H9 (cell line): ENCODE results near the gene KLHL3. TPM values are rescaled to one million over a fixed set of nuclear protein-coding genes. Genes with fewer than 3 reads are reported as not detected.
A peak's percentile ranks its signal among the peaks of the same experiment; 100 is the strongest.

Experiments used
- DNase-seq: peaks from one replicate; pipeline ENCODE4 v3.0.0-alpha.2; 2017
- H2AFZ ChIP-seq: one replicate; pipeline ENCODE4 v1.6.1; 2013; ENCODE audit warnings: mild to moderate bottlenecking, low read length, control low read depth, moderate library complexity
- H2AK5ac ChIP-seq: 2 replicates; pipeline ENCODE4 v1.6.1; 2013; ENCODE audit warnings: low read length, control low read depth, mixed read lengths; ENCODE audit not compliant: insufficient read length
- H2BK120ac ChIP-seq: one replicate; pipeline ENCODE4 v1.6.1; 2013; ENCODE audit warnings: low read depth, mild to moderate bottlenecking, low read length, control low read depth, inconsistent platforms; ENCODE audit not compliant: poor library complexity, severe bottlenecking
- H2BK12ac ChIP-seq: 2 replicates; pipeline ENCODE4 v1.6.1; 2013; ENCODE audit warnings: low read length, control low read depth, mixed read lengths, low read depth; ENCODE audit not compliant: insufficient read length
- H2BK15ac ChIP-seq: 2 replicates; pipeline ENCODE4 v1.6.1; 2013; ENCODE audit warnings: low read depth, low read length, control low read depth
- H2BK20ac ChIP-seq: one replicate; pipeline ENCODE4 v1.6.1; 2013; ENCODE audit warnings: low read depth, mild to moderate bottlenecking, low read length, control low read depth, inconsistent platforms; ENCODE audit not compliant: poor library complexity, severe bottlenecking
- H2BK5ac ChIP-seq: 2 replicates; pipeline ENCODE4 v1.6.1; 2013; ENCODE audit warnings: low read length, control low read depth, mixed read lengths; ENCODE audit not compliant: insufficient read length
- H3K14ac ChIP-seq: 2 replicates; pipeline ENCODE4 v1.6.1; 2013; ENCODE audit warnings: low read length, control low read depth; ENCODE audit not compliant: insufficient read depth
- H3K18ac ChIP-seq: 2 replicates; pipeline ENCODE4 v1.6.1; 2013; ENCODE audit warnings: low read depth, mild to moderate bottlenecking, mixed read lengths, low read length, control low read depth; ENCODE audit not compliant: insufficient read length
- H3K23ac ChIP-seq: 2 replicates; pipeline ENCODE4 v1.6.1; 2013; ENCODE audit warnings: low read length, control low read depth, mixed read lengths, low read depth; ENCODE audit not compliant: insufficient read length
- H3K23me2 ChIP-seq: 2 replicates; pipeline ENCODE4 v1.6.1; 2013; ENCODE audit warnings: low read depth, mild to moderate bottlenecking, mixed read lengths, low read length, control low read depth; ENCODE audit not compliant: insufficient read length, poor library complexity, severe bottlenecking
- H3K27ac ChIP-seq: 2 replicates; pipeline ENCODE4 v1.5.1; 2013; ENCODE audit warnings: low read length, control low read depth, mixed read lengths, low read depth; ENCODE audit not compliant: insufficient read length
- H3K27me3 ChIP-seq: 2 replicates; pipeline ENCODE4 v1.6.1; 2013; ENCODE audit warnings: low read length, control low read depth, inconsistent platforms; ENCODE audit not compliant: insufficient read depth
- H3K4ac ChIP-seq: 2 replicates; pipeline ENCODE4 v1.6.1; 2013; ENCODE audit warnings: low read depth, mild to moderate bottlenecking, control low read depth, inconsistent platforms, low read length, moderate library complexity
- H3K4me1 ChIP-seq: 2 replicates; pipeline ENCODE4 v1.6.1; 2013; ENCODE audit warnings: low read length, control low read depth, inconsistent platforms; ENCODE audit not compliant: insufficient read depth
- H3K4me2 ChIP-seq: 2 replicates; pipeline ENCODE4 v1.6.1; 2013; ENCODE audit warnings: low read length, control low read depth, mixed read lengths; ENCODE audit not compliant: insufficient read length, insufficient read depth
- H3K56ac ChIP-seq: 2 replicates; pipeline ENCODE4 v1.6.1; 2013; ENCODE audit warnings: low read depth, mild to moderate bottlenecking, mixed read lengths, low read length, control low read depth; ENCODE audit not compliant: insufficient read length
- H3K79me1 ChIP-seq: 2 replicates; pipeline ENCODE4 v1.6.1; 2013; ENCODE audit warnings: low read depth, mild to moderate bottlenecking, moderate library complexity, low read length, control low read depth, inconsistent platforms; ENCODE audit not compliant: insufficient read depth, poor library complexity, severe bottlenecking
- H3K79me2 ChIP-seq: 2 replicates; pipeline ENCODE4 v1.6.1; 2013; ENCODE audit warnings: low read length, control low read depth, inconsistent platforms; ENCODE audit not compliant: insufficient read depth
- H3K9ac ChIP-seq: 2 replicates; pipeline ENCODE4 v1.6.1; 2013; ENCODE audit warnings: low read length, control low read depth, mixed read lengths; ENCODE audit not compliant: insufficient read length; ENCODE audit errors: extremely low read depth
- H3K9me3 ChIP-seq: one replicate; pipeline ENCODE4 v1.6.1; 2013; ENCODE audit warnings: low read depth, low read length, inconsistent platforms; ENCODE audit not compliant: control insufficient read depth
- H3T11ph ChIP-seq: one replicate; pipeline ENCODE4 v1.6.1; 2013; ENCODE audit warnings: mild to moderate bottlenecking, low read length, control low read depth, inconsistent platforms
- H4K20me1 ChIP-seq: one replicate; pipeline ENCODE4 v1.6.1; 2013; ENCODE audit not compliant: control insufficient read depth, insufficient read length, insufficient read depth
- H4K5ac ChIP-seq: 2 replicates; pipeline ENCODE4 v1.6.1; 2013; ENCODE audit warnings: low read depth, mild to moderate bottlenecking, mixed read lengths, low read length, control low read depth; ENCODE audit not compliant: insufficient read length
- H4K8ac ChIP-seq: replicated peaks from 2 replicates; pipeline ENCODE4 v1.6.1; 2013; ENCODE audit warnings: low read length, control low read depth, mixed read lengths, low read depth; ENCODE audit not compliant: insufficient read length
- H4K91ac ChIP-seq: 2 replicates; pipeline ENCODE4 v1.6.1; 2013; ENCODE audit warnings: low read depth, mild to moderate bottlenecking, moderate library complexity, mixed read lengths, low read length, control low read depth; ENCODE audit not compliant: insufficient read length
- H3K27ac Mint-ChIP-seq, 3 experiments: 2 replicates in 2 of 3; 3 replicates in 1 of 3; pipeline ENCODE4 v1.8.0; 2020 to 2021; ENCODE audit warnings: mixed read lengths in 3 of 3, mild to moderate bottlenecking in 1 of 3, moderate library complexity in 1 of 3
- H3K27me3 Mint-ChIP-seq: 2 replicates; pipeline ENCODE4 v1.8.0; 2021; ENCODE audit warnings: low read depth, mild to moderate bottlenecking, moderate library complexity, mixed read lengths
- H3K36me3 Mint-ChIP-seq, 3 experiments: 2 replicates in 2 of 3; 3 replicates in 1 of 3; pipeline ENCODE4 v1.8.0; 2020 to 2021; ENCODE audit warnings: low read depth in 3 of 3, mixed read lengths in 3 of 3; ENCODE audit not compliant: insufficient read depth in 1 of 3
- H3K4me1 Mint-ChIP-seq, 2 experiments: 2 replicates each; pipeline ENCODE4 v1.8.0; 2020; ENCODE audit warnings: mixed read lengths in 2 of 2
- H3K4me3 Mint-ChIP-seq, 2 experiments: 2 replicates in 1 of 2; 3 replicates in 1 of 2; pipeline ENCODE4 v1.8.0; 2020 to 2021; ENCODE audit warnings: mild to moderate bottlenecking in 2 of 2, mixed read lengths in 2 of 2, moderate library complexity in 1 of 2
- H3K9me3 Mint-ChIP-seq, 2 experiments: 2 replicates in 1 of 2; 3 replicates in 1 of 2; pipeline ENCODE4 v1.8.0; 2020; ENCODE audit warnings: mild to moderate bottlenecking in 2 of 2, mixed read lengths in 2 of 2, moderate library complexity in 1 of 2
- WGBS: extraction: QIAGEN DNeasy Blood & Tissue Kit; methylation state at CpG from one replicate; pipeline ENCODE4 v1.1.7; 2013; ENCODE audit warnings: missing lambda C conversion rate, low lambda C conversion rate, mixed read lengths; ENCODE audit not compliant: insufficient read length; ENCODE audit errors: extremely low coverage; 5-methylcytosine and 5-hydroxymethylcytosine counted together
- total RNA-seq: library from RNA; stranded (reverse); gene quantifications from 2 replicates; pipeline ENCODE4 v1.2.1, GENCODE V29; 2021
- TF ChIP-seq, protein P1 (sequence below): fragments of 200-600 bp; sonication (generic); conservative IDR thresholded peaks from 3 replicates; pipeline ENCODE4 v1.8.0; 2021; ENCODE audit warnings: antibody characterized with exemption, mild to moderate bottlenecking

The KLHL3 gene
- total RNA-seq, 1 experiment from 2014 or later = 12.8 TPM

DNA sequence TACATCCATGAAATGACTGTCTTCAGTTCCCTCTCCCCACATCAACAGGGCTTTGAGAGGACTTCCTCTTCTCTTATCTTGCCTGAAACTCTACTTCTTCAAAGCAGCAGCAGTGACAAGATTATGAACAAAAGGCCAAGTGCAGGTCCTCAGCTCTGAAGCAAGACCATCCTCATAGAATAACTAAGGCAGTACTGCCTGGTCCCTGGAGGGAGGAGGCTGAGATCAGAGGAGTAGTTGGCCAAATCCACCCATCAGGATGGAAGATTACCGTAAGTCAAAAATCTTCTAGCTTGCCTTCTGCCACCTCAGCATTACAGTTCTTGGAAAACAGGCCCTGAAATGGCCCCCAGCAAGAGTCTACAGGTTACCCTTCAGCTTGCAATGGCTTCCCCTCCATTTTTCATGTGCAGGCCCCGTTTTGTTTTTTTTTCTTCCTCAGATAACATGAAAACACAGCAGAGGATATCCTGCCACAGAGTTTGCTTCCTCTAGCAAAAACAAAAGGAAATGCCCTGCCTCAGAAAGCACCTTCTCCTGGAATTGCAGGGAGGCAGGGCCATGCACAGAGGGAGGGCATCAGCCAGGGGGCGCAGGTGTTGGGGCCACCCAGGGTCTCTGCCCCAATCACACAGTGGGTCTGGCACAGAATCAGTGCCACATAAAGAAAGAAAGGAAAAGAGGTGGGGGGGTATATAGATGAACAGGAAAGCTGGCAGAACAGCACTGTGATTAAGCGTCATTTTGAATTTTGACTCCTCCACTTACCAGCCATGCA lies 40.0 kb downstream of the KLHL3 start:
- Mint-ChIP-seq H3K36me3 (peaks cover 4 to 28% (median 26%) of the 10 kb centered on the region in 3 experiments; a peak in 6 of 7 replicates), H3K4me3 (no peak overlapping the region), H3K4me1 (peaks cover 10 to 22% of the 10 kb centered on the region in 2 experiments), H3K27me3 (no peaks in the 10 kb centered on the region), H3K9me3 (no peaks in the 10 kb centered on the region), H3K27ac (peak overlapping the region in 2 of 3 experiments; percentile 17 to 76; a peak in 4 of 7 replicates)
- H3K79me1 ChIP-seq = no peaks in the 10 kb centered on the region
- no peak overlapping the region for H3K4me2 ChIP-seq
- H3K14ac ChIP-seq = no peak overlapping the region
- H2AFZ ChIP-seq = no peak overlapping the region
- no peak overlapping the region for H3K18ac ChIP-seq
- TF ChIP-seq, protein P1, sequence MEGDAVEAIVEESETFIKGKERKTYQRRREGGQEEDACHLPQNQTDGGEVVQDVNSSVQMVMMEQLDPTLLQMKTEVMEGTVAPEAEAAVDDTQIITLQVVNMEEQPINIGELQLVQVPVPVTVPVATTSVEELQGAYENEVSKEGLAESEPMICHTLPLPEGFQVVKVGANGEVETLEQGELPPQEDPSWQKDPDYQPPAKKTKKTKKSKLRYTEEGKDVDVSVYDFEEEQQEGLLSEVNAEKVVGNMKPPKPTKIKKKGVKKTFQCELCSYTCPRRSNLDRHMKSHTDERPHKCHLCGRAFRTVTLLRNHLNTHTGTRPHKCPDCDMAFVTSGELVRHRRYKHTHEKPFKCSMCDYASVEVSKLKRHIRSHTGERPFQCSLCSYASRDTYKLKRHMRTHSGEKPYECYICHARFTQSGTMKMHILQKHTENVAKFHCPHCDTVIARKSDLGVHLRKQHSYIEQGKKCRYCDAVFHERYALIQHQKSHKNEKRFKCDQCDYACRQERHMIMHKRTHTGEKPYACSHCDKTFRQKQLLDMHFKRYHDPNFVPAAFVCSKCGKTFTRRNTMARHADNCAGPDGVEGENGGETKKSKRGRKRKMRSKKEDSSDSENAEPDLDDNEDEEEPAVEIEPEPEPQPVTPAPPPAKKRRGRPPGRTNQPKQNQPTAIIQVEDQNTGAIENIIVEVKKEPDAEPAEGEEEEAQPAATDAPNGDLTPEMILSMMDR = peak; percentile 42; the same call in 2 of the 3 replicates
- H3K27me3 ChIP-seq = no peaks in the 10 kb centered on the region
- H4K5ac ChIP-seq = no peak overlapping the region
- no peaks in the 10 kb centered on the region for H3K23me2 ChIP-seq
- no peak overlapping the region for H2BK12ac ChIP-seq
- no peak overlapping the region for H3K4ac ChIP-seq
- H3K9me3 ChIP-seq = no peaks in the 10 kb centered on the region
- no peaks in the 10 kb centered on the region for H4K20me1 ChIP-seq
- no peak overlapping the region for H4K91ac ChIP-seq
- no peaks in the 10 kb centered on the region; the same call in 1 of the 2 replicates for H3K4me1 ChIP-seq
- no peak overlapping the region for H3K23ac ChIP-seq
- no peak overlapping the region for H3T11ph ChIP-seq
- no peak overlapping the region for H3K56ac ChIP-seq
- H3K9ac ChIP-seq = no peak overlapping the region
- H2BK5ac ChIP-seq = no peak overlapping the region
- no peaks in the 10 kb centered on the region for H3K79me2 ChIP-seq
- H2BK20ac ChIP-seq = no peak overlapping the region
- no peak overlapping the region for H2BK120ac ChIP-seq
- no CpG with 5 or more reads among the region's 4 CpGs for WGBS
- H2AK5ac ChIP-seq = no peak overlapping the region
- no peak overlapping the region for H3K27ac ChIP-seq
- peak; percentile 31 for DNase-seq
- no peak overlapping the region for H4K8ac ChIP-seq
- no peak overlapping the region for H2BK15ac ChIP-seq
